ENCODE data around the gene FAM111B. TPM values are rescaled to one million over a fixed set of nuclear protein-coding genes. Genes with fewer than 3 reads are reported as not detected.

FAM111B gene
- total and polyA plus RNA-seq, 2 donors from 2014 or later (not counting 2 experiments from before 2014, with no cell fraction given): 7.6 to 24.6 TPM

Other genes starting within 250 kb of the FAM111B start
- 0.17 and 0.18 TPM in 2 replicates for gene GLYATL1, start 167.7 kb upstream of the FAM111B start, total RNA-seq
- gene GLYATL1, start 167.7 kb upstream of the FAM111B start, polyA plus RNA-seq: 0.08 and 0.20 TPM in 2 replicates
- gene GLYATL1B, start 20.9 kb upstream of the FAM111B start, total RNA-seq: not detected in 2 replicates
- gene GLYATL1B, start 20.9 kb upstream of the FAM111B start, polyA plus RNA-seq: not detected in 2 replicates
- 37.2 and 40.8 TPM in 2 replicates for gene FAM111A, start 35.6 kb downstream of the FAM111B start, total RNA-seq
- 12.6 and 14.3 TPM in 2 replicates for gene FAM111A, start 35.6 kb downstream of the FAM111B start, polyA plus RNA-seq
- gene DTX4, start 64.9 kb downstream of the FAM111B start, total RNA-seq: 5.7 and 6.2 TPM in 2 replicates
- 2.3 and 2.7 TPM in 2 replicates for gene DTX4, start 64.9 kb downstream of the FAM111B start, polyA plus RNA-seq
- not detected in 2 replicates for gene MPEG1, start 105.7 kb downstream of the FAM111B start, total RNA-seq
- gene MPEG1, start 105.7 kb downstream of the FAM111B start, polyA plus RNA-seq: not detected in 2 replicates

Measured in foreskin keratinocyte (primary cell).